ENCODE results near the gene SLC6A5.

SLC6A5 gene

GRCh38 chr11:20620988-20621387 is 21.6 kb downstream of the SLC6A5 start:
- Mint-ChIP-seq H3K27ac (no peak overlapping the region), H3K36me3 (ENCODE audit: low read depth) (no peaks in the 10 kb centered on the region), H3K9me3 (no peaks in the 10 kb centered on the region), H3K27me3 (ENCODE audit: low read depth) (peaks cover 30% of the 10 kb centered on the region), H3K4me3 (no peak overlapping the region), H3K4me1 (peaks cover 10% of the 10 kb centered on the region)
- TF ChIP-seq CTCF (IDR thresholded peaks at IDR 0.05; ENCODE audit: unreplicated experiment in 3 of 3), result no peak

- no peak overlapping the region for H3K4me3 Mint-ChIP-seq
- peaks cover 10% of the 10 kb centered on the region for H3K4me1 Mint-ChIP-seq
- no peaks in the 10 kb centered on the region for H3K9me3 Mint-ChIP-seq
- no peak for TF ChIP-seq CTCF (IDR thresholded peaks at IDR 0.05; ENCODE audit: unreplicated experiment in 3 of 3)
- no peak overlapping the region for H3K27ac Mint-ChIP-seq
- H3K27me3 Mint-ChIP-seq (ENCODE audit: low read depth), result peaks cover 28% of the 10 kb centered on the region
- H3K36me3 Mint-ChIP-seq (ENCODE audit: low read depth), result no peaks in the 10 kb centered on the region
These were observed 22.3 kb downstream of the SLC6A5 start for GRCh38 chr11:20621679-20622078.

GRCh38 chr11:20623252-20623651 is 23.8 kb downstream of the SLC6A5 start:
- Mint-ChIP-seq H3K4me1 (no peaks in the 10 kb centered on the region), H3K36me3 (ENCODE audit: low read depth) (no peaks in the 10 kb centered on the region), H3K27ac (no peak overlapping the region), H3K27me3 (ENCODE audit: low read depth) (peaks cover 25% of the 10 kb centered on the region), H3K4me3 (no peak overlapping the region), H3K9me3 (no peaks in the 10 kb centered on the region)
- no peak for TF ChIP-seq CTCF (IDR thresholded peaks at IDR 0.05; ENCODE audit: unreplicated experiment in 3 of 3)

- TF ChIP-seq CTCF (IDR thresholded peaks at IDR 0.05; ENCODE audit: unreplicated experiment in 3 of 3), result no peak
- no peak overlapping the region for H3K27ac Mint-ChIP-seq
- H3K36me3 Mint-ChIP-seq (ENCODE audit: low read depth), result no peaks in the 10 kb centered on the region
- H3K4me3 Mint-ChIP-seq, result no peak overlapping the region
- H3K4me1 Mint-ChIP-seq, result no peaks in the 10 kb centered on the region
- peaks cover 16% of the 10 kb centered on the region for H3K27me3 Mint-ChIP-seq (ENCODE audit: low read depth)
- no peaks in the 10 kb centered on the region for H3K9me3 Mint-ChIP-seq
These were observed 26.9 kb downstream of the SLC6A5 start for GRCh38 chr11:20626279-20626678.

GRCh38 chr11:20627026-20627425 is 27.6 kb downstream of the SLC6A5 start:
- Mint-ChIP-seq H3K27me3 (ENCODE audit: low read depth) (peaks cover 16% of the 10 kb centered on the region), H3K4me1 (no peaks in the 10 kb centered on the region), H3K4me3 (no peak overlapping the region), H3K36me3 (ENCODE audit: low read depth) (no peaks in the 10 kb centered on the region), H3K27ac (no peak overlapping the region), H3K9me3 (no peaks in the 10 kb centered on the region)
- TF ChIP-seq CTCF (IDR thresholded peaks at IDR 0.05; ENCODE audit: unreplicated experiment in 3 of 3), result no peak

GRCh38 chr11:20627701-20628100 is 28.3 kb downstream of the SLC6A5 start:
- no peaks in the 10 kb centered on the region for H3K9me3 Mint-ChIP-seq
- no peaks in the 10 kb centered on the region for H3K36me3 Mint-ChIP-seq (ENCODE audit: low read depth)
- H3K27me3 Mint-ChIP-seq (ENCODE audit: low read depth), result peaks cover 21% of the 10 kb centered on the region
- no peaks in the 10 kb centered on the region for H3K4me1 Mint-ChIP-seq
- no peak overlapping the region for H3K4me3 Mint-ChIP-seq
- no peak overlapping the region for H3K27ac Mint-ChIP-seq
- TF ChIP-seq CTCF (IDR thresholded peaks at IDR 0.05; ENCODE audit: unreplicated experiment in 3 of 3), result no peak
